CD4-positive, alpha-beta T cell treated with Interleukin-4 for 4 hours (primary cell): ENCODE results near the gene IFITM5.

Source experiments
- DNase-seq: peaks from one replicate; pipeline ENCODE4 v3.0.0-alpha.2; 2020

IFITM5 gene

DNA sequence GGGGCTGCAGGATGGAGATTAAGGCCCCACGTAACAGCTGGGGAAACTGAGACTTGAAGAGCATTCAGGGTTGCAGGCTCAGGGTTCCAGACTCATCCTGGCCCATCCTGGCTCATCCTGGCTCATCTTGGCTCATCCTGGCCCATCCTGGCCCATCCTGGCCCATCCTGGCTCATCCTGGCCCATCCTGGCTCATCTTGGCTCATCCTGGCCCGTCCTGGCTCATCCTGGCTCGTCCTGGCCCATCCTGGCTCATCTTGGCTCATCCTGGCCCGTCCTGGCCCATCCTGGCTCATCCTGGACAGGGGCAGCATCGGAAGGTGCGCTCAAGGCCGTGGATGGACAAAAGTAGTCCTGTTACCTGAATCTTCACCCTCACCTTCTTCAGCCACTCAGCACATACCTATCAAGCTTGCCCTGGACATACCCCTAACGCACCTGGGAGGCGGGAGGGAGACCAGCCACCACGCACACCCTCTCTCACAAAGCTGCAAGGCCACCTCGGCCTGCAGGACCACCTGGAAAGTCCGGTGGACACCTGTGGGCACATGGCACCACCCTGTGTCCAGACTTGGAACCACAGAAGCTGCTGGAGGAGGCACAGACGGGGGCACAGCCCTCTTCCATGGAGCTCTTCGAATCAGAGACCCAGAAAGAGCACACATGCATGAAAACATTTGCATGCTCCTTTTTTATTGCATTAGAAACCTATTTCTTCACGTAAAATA is 41.4 kb downstream of the IFITM5 start:
- no peak for DNase-seq

DNA sequence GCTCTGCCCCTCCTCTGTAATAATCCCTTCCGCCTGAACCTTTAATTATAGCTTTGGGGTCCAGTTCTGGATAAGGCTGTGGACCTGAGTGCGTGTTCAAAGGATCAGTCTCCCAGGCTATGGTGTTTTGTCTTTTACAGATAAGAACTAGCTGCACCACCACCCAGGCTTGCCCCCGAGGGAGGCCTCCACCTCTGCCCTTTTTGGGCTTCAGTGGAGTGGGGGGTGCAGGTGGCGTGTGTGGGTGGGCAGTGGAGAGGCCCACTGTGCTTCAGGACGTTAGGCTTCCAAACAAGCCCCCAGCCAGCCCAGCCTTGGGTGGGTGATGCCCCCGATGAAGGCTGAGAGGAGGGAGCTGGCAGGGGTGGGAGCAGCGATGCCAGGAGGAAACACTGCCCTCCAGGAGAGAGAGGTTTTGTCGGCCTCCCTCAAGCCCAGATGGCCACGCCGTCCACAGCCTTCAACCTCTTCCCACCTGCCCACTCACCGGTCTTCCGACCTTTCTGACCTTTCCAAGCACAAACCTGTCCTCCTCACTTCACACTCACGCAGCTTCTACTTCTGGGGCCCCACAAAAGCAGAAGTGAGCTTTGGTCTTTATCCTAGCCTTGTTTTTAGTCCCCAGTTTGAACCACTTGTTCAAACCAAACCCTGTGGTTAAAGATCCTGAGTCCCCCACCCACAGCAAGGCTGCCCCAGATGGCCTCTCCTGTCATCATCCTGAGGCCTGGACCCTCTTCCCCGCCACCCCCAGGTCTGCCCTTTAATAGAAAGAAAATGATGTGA is 42.2 kb downstream of the IFITM5 start:
- no peak for DNase-seq

DNA sequence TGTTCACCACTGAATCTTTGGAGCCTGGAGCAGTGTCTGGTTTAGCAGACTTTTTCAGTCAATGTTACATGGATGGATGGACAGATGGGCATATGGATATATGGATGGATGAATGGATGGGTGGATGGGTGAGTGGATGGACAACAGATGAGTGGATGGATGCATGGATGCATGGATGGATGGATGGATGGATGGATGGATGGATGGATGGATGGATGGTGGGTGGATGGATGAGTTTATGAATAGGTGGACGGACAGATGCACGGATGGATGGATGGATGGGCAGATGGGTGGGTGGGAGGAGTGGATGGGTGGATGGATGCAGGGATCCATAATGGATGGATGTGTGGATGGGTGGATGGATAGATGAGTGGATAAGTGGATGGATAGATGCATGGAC is 43.5 kb downstream of the IFITM5 start:
- no peak for DNase-seq

DNA sequence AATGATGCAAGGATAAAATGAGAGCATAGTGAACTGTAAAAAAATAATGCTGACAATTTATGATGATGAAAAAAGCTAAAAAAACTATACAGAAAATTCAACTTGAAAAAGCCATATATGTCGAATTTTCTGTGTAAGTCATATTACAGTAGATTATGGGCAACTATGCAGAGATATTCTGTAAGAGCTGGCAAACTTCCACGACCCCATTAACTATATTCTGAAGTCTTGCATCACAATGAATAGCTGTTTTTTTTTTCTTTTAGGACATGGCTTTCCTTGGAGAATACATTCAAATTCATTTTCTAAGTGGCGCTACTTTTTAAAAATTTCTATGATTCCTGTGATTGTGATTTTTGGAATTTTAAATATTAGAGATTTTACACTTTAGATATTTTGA is 44.1 kb downstream of the IFITM5 start:
- DNase-seq: no peak

DNA sequence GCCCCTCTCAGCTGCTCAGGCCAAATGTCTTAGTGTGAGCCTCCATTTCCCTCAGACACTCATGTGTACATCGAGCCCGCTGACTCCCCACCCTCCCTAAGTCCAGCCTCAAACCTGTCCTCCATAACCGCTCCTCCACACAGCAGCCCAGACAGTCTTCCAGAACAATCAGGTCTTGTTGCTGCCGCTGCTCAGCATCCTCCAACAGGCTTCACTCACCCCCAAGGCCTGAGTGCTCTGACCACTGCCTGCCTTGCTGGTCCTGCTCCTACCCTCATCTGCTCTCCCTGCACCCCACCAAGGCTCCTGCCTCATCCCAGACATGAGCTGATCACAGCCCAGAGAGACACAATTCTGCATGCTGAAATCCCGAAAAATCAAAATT is 45.4 kb downstream of the IFITM5 start:
- DNase-seq: no peak

DNA sequence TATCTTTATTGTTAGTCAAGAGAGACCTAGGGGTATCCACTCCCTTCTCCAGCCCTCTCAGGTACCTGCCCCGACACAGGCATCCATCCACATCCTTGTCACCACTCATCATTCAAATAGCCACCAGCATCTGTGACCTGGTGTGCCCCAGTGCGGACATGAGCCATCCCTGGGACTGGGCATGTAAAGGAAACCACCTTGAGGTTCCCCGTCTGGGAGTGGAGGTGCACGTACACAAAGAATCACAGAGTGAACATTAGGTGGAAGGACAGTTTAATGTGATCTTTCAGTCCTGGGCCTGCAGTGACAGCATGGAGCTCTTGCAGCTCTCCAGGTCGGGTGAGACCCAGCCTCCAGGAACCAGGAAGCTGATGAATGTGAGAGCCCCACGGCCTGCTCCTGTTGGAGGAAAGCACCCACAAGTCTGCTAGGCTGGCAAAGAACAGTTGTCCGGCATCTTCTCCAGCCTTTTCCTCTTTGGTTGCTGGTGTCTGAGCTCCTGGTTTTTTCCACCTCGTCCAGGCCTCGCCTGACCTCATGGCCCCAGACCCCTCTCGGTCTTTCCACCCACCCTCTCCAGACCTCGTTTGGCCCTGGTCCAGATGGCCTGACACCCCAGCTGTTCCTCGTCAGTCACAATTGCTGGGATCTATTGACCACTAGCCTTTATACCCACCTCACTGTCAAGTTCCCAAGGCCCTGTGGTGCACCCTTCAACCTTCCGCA is 46.0 kb downstream of the IFITM5 start:
- no peak for DNase-seq

DNA sequence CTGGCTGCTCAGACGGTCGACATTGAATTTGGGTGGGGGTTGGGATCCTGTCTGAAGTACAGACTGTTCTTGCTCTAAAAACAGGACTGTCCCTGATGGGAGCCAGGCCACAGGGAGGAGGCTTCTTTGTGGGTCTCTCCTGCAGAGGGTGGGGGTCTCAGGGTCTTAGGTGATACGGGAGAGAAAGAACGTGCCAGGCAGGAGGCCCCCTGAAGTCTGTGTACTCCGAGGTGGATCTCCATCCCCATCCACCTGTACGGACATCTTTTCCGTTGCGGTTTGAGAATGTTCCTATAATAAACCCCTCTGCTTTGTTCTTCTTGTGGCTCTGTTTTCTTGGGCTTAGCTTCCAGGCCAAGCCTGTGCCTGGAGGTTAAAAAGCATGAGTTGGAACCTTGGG is 46.7 kb downstream of the IFITM5 start:
- DNase-seq: no peak

DNA sequence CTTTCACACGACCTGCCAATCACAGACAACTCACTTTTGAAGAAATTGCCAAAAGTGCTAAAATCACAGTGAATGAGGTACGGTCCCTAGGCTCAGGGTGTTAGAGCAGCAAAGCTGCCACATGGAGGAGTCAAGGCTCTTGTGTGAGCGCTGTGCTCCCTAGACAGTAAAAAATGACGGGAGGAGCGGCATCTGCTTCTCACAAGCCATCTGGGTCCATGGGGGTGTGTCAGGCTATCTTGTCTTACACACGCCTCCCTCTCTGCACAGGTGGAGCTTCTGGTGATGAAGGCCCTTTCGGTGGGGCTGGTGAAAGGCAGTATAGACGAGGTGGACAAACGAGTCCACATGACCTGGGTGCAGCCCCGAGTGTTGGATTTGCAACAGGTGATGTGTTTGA is 47.8 kb downstream of the IFITM5 start:
- DNase-seq: no peak

DNA sequence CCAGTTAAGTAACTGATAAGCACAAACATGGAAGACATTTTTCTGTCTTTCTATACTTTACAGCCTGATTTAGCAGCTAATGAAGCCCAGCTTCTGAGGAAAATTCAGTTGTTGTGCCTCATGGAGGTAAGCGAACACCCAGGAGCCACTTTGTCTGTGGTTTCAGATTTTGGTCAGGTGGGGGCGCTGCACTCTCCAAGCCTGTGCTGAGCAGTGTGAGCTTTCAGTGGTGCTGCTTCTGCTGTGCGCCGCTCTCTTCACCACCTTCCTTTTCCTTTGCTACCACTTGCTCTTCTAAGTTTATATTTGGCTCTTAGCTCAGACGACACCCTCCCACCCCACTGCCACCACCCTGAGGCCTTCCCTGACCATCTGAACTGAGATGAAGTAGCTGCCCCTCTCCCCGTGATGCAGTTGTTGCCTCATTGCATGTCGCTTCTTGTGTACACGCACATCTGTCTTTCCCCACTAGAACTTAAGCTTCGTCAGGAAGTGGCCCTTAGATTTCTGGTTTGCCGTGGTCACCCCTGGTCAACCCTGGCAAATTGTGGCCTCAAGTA is 48.5 kb downstream of the IFITM5 start:
- DNase-seq: peak; percentile 79

DNA sequence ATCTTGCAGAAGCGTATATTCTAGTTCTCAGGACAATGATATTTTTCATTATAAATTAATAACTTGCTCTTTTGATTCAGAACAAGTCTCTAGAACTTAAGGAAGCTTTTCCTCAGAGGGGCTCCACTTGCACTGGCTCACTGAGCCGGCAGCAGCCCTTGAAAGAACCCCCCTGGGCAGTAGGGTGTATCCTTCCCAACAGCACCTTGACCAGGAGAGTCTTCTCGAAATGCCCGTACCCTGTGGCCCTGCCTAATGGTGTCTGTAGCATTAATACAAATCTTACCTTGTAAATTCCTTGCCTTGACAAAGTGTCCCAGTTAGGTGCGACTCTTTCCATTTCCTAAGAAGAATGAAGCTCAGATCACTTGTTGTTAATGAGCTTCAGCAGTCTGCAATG is 49.1 kb downstream of the IFITM5 start:
- DNase-seq: no peak

DNA sequence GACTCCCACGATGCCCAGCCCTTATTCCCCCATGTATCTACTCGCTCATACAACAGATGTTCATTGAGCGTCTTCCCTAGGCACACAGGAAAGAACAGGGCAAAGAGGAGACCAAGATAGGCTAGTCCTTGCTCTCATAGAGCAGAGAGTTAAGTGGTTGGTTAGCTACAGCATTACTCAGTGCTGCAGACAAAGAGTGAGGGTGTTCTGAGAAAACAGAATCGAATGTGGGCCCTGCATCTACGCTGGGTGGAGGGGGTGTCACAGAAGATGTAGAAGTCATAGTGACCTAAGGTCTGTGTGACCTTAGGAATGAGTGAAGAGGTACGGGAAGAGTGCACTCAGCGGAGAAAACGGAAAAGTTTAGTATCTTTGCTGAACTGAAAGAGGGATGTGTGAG is 50.3 kb downstream of the IFITM5 start:
- DNase-seq: no peak
